Esophagus muscularis mucosa (tissue), 4 donors: ENCODE measurements around the gene HLA-B. TPM values are rescaled to one million over a fixed set of nuclear protein-coding genes. Genes with fewer than 3 reads are reported as not detected.

Experiments used
- DNase-seq: peaks from one replicate; pipeline ENCODE4 v3.0.0-alpha.2; 2017; ENCODE audit errors: extremely low spot score
- H3K27ac ChIP-seq, 4 donors: fragments of 200-600 bp; sonication (generic); replicated peaks in 1 of 4; 1 replicate in 3 of 4; 2 replicates in 1 of 4; pipeline ENCODE4 v1.5.1; 2016 to 2019; ENCODE audit warnings: mild to moderate bottlenecking in 1 of 4
- H3K27me3 ChIP-seq, 4 donors: fragments of 200-600 bp; sonication (generic); one replicate each; pipeline versions ENCODE4 v1.5.1 to v1.6.0; 2016 to 2019
- H3K36me3 ChIP-seq, 4 donors: fragments of 200-600 bp; sonication (generic); one replicate each; pipeline ENCODE4 v1.5.1; 2016 to 2019
- H3K4me1 ChIP-seq, 4 donors: fragments of 200-600 bp; sonication (generic); one replicate each; pipeline ENCODE4 v1.5.1; 2016 to 2019
- H3K4me3 ChIP-seq, 4 donors: fragments of 200-600 bp; sonication (generic); 1 replicate in 2 of 4; 2 replicates in 2 of 4; pipeline ENCODE4 v1.5.1; 2016 to 2019; ENCODE audit warnings: mild to moderate bottlenecking in 4 of 4, moderate library complexity in 1 of 4
- H3K9me3 ChIP-seq, 4 donors: fragments of 200-600 bp; sonication (generic); 1 replicate in 3 of 4; 2 replicates in 1 of 4; pipeline ENCODE4 v1.5.1; 2016 to 2019
- EP300 ChIP-seq: sonication (generic); formaldehyde crosslinking; IDR thresholded peaks from one replicate; pipeline ENCODE4 v1.6.1; 2017; ENCODE audit warnings: antibody characterized with exemption
- POLR2A ChIP-seq: fragments of 450-650 bp; IDR thresholded peaks from one replicate; pipeline ENCODE4 v1.6.1; 2017; ENCODE audit warnings: antibody characterized with exemption, moderate library complexity, mild to moderate bottlenecking, low read depth
- POLR2AphosphoS5 ChIP-seq, 2 donors: sonication (generic); formaldehyde crosslinking; IDR thresholded peaks; one replicate each; pipeline ENCODE4 v1.6.1; 2017; ENCODE audit warnings: antibody characterized with exemption in 2 of 2
- WGBS: methylation state at CpG from one replicate; pipeline ENCODE4 v1.1.5; 2018; 5-methylcytosine and 5-hydroxymethylcytosine counted together
- intact Hi-C: fragments of 100-400 bp; cut with DNase I; formaldehyde crosslinking; loops from one replicate; pipeline ENCODE4 v1.15.1; 2023
- total RNA-seq, 4 donors: library from RNA; depleted of rRNA; stranded (reverse); fragments of >200 nt; gene quantifications; one replicate each; pipeline versions ENCODE4 v1.1.0 to v1.2.1, GENCODE V29; 2016
- TF ChIP-seq, protein P1 (sequence below), 3 experiments: fragments of 200-600 bp in 2 of 3; fragments of 450-650 bp in 1 of 3; sonication (generic) in 2 of 3; IDR thresholded peaks; one replicate each; pipeline ENCODE4 v1.5.1; 2017 to 2019; ENCODE audit warnings: antibody characterized with exemption in 3 of 3, mild to moderate bottlenecking in 2 of 3, moderate library complexity in 1 of 3

The HLA-B gene
- total RNA-seq, 4 donors from 2014 or later: 336 to 628 (median 502) TPM

DNA sequence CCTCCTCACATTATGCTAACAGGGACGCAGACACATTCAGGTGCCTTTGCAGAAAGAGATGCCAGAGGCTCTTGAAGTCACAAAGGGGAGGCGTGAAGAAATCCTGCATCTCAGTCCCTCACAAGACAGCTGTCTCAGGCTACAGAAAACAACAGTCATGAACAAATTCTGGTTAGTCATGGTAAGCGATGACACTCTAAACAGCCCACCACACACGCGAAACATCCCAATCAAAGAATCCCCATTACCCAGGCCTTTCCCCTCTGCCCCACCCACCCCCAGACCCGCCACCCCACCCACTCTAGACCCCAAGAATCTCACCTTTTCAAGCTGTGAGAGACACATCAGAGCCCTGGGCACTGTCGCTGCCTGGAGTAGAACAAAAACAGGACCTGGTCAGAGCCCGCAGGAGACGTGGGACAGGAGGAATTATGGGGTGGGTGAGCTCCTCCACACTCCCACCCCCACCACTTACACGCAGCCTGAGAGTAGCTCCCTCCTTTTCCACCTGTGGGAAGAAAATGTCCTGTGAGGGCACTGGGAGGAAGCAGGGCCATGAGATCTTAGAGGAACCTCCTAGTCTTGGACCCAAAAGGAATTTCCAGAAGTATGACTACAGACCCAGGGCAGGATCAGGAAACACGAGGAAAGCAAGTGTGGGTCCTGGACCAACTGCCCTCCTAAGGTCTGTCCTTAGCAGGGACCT lies 2.7 kb downstream of the HLA-B start:
- 84% methylated on average over 11 of the region's 11 CpGs for WGBS
- Histone ChIP-seq H3K36me3 (peaks cover 0 to 26% (median 19%) of the 10 kb centered on the region in 4 donors), H3K4me1 (peaks cover 8 to 20% (median 16%) of the 10 kb centered on the region in 4 donors), H3K9me3 (no peaks in the 10 kb centered on the region), H3K4me3 (peak overlapping the region in 3 of 4 donors; percentile 67 to 73 (median 68)), H3K27me3 (no peaks in the 10 kb centered on the region), H3K27ac (no peak overlapping the region)
- peak; percentile 47 for DNase-seq
- intact Hi-C loops: loop anchor here (5.0 kb wide), 1 partner anchor 87 kb away; no protein-coding TSS in a partner anchor
- no peak for TF ChIP-seq EP300
- TF ChIP-seq, protein P1, sequence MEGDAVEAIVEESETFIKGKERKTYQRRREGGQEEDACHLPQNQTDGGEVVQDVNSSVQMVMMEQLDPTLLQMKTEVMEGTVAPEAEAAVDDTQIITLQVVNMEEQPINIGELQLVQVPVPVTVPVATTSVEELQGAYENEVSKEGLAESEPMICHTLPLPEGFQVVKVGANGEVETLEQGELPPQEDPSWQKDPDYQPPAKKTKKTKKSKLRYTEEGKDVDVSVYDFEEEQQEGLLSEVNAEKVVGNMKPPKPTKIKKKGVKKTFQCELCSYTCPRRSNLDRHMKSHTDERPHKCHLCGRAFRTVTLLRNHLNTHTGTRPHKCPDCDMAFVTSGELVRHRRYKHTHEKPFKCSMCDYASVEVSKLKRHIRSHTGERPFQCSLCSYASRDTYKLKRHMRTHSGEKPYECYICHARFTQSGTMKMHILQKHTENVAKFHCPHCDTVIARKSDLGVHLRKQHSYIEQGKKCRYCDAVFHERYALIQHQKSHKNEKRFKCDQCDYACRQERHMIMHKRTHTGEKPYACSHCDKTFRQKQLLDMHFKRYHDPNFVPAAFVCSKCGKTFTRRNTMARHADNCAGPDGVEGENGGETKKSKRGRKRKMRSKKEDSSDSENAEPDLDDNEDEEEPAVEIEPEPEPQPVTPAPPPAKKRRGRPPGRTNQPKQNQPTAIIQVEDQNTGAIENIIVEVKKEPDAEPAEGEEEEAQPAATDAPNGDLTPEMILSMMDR (IDR thresholded peaks at IDR 0.05): no peak
- TF ChIP-seq POLR2A: no peak
- no peak for TF ChIP-seq POLR2AphosphoS5 (IDR thresholded peaks at IDR 0.05)

DNA sequence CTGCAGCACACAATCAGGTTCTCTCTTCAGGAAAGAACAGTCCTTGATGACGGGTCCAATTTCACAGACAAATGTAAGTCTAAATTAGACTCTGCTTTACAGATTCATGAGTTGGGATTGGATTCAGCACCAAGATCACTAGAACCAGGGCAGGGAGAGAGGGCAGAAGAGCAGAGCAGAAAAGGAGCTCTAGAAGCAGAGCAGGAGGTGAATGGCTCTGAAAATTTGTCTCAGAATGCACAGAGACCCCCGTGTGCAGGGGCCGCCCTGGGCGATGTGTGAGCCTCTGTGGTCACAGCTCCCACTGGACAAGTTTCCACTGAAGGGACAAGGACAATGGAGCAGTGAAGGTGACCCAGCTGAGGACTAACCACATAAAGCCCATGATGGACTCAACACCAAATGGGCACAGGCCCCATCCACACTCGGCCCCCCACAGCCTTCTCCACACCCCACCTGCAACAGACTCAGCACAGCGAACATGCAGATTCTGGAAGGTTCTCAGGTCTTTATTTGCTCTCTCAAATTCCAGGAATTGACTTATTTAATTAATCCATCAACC lies 3.5 kb downstream of the HLA-B start:
- H3K27me3 ChIP-seq: no peaks in the 10 kb centered on the region
- intact Hi-C loops: loop anchor here (5.0 kb wide), 1 partner anchor 86 kb away; no protein-coding TSS in a partner anchor
- peak; percentile 64 for DNase-seq
- WGBS: 74% methylated on average over 6 of the region's 6 CpGs
- H3K27ac ChIP-seq: no peak overlapping the region
- TF ChIP-seq, protein P1 (IDR thresholded peaks at IDR 0.05): no peak
- TF ChIP-seq POLR2A: no peak
- TF ChIP-seq POLR2AphosphoS5 (IDR thresholded peaks at IDR 0.05): no peak
- no peak for TF ChIP-seq EP300
- no peaks in the 10 kb centered on the region for H3K9me3 ChIP-seq
- no peak overlapping the region for H3K4me3 ChIP-seq
- H3K36me3 ChIP-seq: peaks cover 0 to 26% (median 19%) of the 10 kb centered on the region in 4 donors
- H3K4me1 ChIP-seq: peaks cover 8 to 20% (median 16%) of the 10 kb centered on the region in 4 donors

DNA sequence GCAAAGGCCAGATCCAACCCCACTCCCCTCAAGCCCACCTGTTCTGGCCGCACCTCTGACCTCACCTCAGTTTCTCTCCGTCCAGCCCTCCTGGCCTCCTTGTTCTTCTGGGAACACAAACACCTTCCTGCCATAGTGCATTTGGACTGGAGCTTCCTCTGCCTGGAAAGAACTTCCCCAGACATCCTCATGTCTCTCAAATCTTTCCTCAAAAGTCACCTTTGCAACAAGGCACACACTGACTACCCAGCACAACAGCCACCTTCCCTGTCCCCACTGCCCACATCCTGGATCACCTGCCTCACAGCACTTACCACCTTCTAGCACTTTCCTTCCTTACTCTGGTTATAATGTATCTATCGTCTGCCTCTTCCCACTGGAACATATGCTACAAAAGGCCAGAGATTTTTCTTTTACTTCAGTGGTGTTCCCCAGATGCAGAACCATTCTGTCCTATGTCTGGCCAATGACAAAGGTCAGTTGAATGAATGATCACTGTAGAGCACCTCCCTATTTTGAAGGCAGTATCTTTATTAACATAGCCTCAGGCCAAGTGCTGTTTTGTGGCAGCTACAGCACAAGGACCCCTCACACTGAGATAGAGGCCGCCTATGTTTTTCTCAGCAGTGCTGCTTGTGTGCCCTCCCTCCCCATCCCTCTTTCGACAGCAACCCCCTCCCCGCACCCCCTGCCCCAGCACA lies 4.1 kb downstream of the HLA-B start:
- Histone ChIP-seq H3K4me1 (peaks cover 8 to 20% (median 16%) of the 10 kb centered on the region in 4 donors), H3K27me3 (no peaks in the 10 kb centered on the region), H3K9me3 (no peaks in the 10 kb centered on the region), H3K36me3 (peaks cover 0 to 26% (median 19%) of the 10 kb centered on the region in 4 donors), H3K4me3 (no peak overlapping the region), H3K27ac (no peak overlapping the region)
- 76% methylated on average over 5 of the region's 6 CpGs for WGBS
- TF ChIP-seq, protein P1 (IDR thresholded peaks at IDR 0.05): no peak
- no peak for TF ChIP-seq POLR2AphosphoS5 (IDR thresholded peaks at IDR 0.05)
- intact Hi-C loops: loop anchor here (5.0 kb wide), 1 partner anchor 86 kb away; no protein-coding TSS in a partner anchor
- DNase-seq: peak; percentile 19

DNA sequence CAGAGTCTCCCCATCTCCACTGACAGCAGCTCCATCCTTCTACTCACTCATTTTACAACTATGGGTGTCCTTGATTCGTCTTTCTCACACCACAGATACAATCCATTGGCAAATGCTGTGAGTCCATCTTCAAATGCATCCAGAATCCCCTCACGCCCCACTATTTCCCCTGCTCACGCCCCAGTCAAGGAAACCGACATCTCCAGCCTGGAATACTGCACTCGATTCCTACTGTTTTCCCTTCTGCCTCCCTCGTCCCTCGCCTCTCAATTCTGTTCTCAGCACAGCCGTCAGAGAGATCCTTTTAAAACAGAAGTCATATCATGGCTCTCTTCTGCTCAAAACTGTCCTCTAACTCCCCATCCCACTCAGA lies 4.7 kb downstream of the HLA-B start:
- no peak for TF ChIP-seq EP300
- H3K27me3 ChIP-seq: no peaks in the 10 kb centered on the region
- H3K4me1 ChIP-seq: peaks cover 8 to 20% (median 15%) of the 10 kb centered on the region in 4 donors
- H3K9me3 ChIP-seq: no peaks in the 10 kb centered on the region
- 59% methylated on average over 8 of the region's 8 CpGs for WGBS
- H3K4me3 ChIP-seq: no peak overlapping the region
- intact Hi-C loops: loop anchor here (5.0 kb wide), 1 partner anchor 85 kb away; no protein-coding TSS in a partner anchor
- peak; percentile 34 for DNase-seq
- peaks cover 0 to 26% (median 19%) of the 10 kb centered on the region in 4 donors for H3K36me3 ChIP-seq
- H3K27ac ChIP-seq: no peak overlapping the region
